HL-60 (cell line): ENCODE results near the gene GSTM2.

Experiments
- CTCF ChIP-seq: IDR thresholded peaks from one replicate; pipeline ENCODE4 v1.5.1; 2011; ENCODE audit warnings: low read length, control low read depth, inconsistent platforms; ENCODE audit not compliant: insufficient read depth
- GABPA ChIP-seq: IDR thresholded peaks from 2 replicates; pipeline ENCODE4 v1.6.1; 2012; ENCODE audit warnings: low read depth
- POLR2AphosphoS5 ChIP-seq: IDR thresholded peaks from 2 replicates; pipeline ENCODE4 v1.6.1; 2012; ENCODE audit warnings: low read depth
- REST ChIP-seq: IDR thresholded peaks from 2 replicates; pipeline ENCODE4 v1.6.1; 2012; ENCODE audit warnings: low read depth; ENCODE audit not compliant: insufficient replicate concordance

GRCh38 chr1:109635862-109636200 is 32.0 kb upstream of the GSTM2 start:
- TF ChIP-seq CTCF (no peak), POLR2AphosphoS5 (no peak), GABPA (no peak), REST (no peak)
